ENCODE data around the gene UBAC2.

GRCh38 chr13:99418843-99419140, 218.1 kb downstream of the UBAC2 start:
- TF ChIP-seq POLR2A (IDR thresholded peaks at IDR 0.05; ENCODE audit: low read depth, low read length), result no peak
- no peak for TF ChIP-seq POLR2AphosphoS5 (IDR thresholded peaks at IDR 0.05; ENCODE audit: low read depth, low read length)
- no peak for TF ChIP-seq TAF1 (IDR thresholded peaks at IDR 0.05; ENCODE audit: borderline replicate concordance, low read depth, low read length)
